MM.1S (cell line): ENCODE results near the gene BRMS1L.

Experiments used
- CTCF ChIP-seq: fragments of 300-600 bp; sonication (generic); IDR thresholded peaks from 2 replicates; pipeline ENCODE4 v1.5.1; 2016; ENCODE audit warnings: antibody characterized with exemption, low read length, mixed read lengths
- EZH2 ChIP-seq: fragments of 300-600 bp; sonication (generic); optimal IDR thresholded peaks from 2 replicates; pipeline ENCODE3; 2017; ENCODE audit warnings: low read depth, mild to moderate bottlenecking, antibody characterized with exemption, low read length, mixed read lengths

- TF ChIP-seq CTCF: no peak
- TF ChIP-seq EZH2: no peak
These were observed 42.4 kb upstream of the BRMS1L start for GRCh38 chr14:35783699-35784098.
